ENCODE measurements around the gene SLC1A5.

SLC1A5 gene

DNA sequence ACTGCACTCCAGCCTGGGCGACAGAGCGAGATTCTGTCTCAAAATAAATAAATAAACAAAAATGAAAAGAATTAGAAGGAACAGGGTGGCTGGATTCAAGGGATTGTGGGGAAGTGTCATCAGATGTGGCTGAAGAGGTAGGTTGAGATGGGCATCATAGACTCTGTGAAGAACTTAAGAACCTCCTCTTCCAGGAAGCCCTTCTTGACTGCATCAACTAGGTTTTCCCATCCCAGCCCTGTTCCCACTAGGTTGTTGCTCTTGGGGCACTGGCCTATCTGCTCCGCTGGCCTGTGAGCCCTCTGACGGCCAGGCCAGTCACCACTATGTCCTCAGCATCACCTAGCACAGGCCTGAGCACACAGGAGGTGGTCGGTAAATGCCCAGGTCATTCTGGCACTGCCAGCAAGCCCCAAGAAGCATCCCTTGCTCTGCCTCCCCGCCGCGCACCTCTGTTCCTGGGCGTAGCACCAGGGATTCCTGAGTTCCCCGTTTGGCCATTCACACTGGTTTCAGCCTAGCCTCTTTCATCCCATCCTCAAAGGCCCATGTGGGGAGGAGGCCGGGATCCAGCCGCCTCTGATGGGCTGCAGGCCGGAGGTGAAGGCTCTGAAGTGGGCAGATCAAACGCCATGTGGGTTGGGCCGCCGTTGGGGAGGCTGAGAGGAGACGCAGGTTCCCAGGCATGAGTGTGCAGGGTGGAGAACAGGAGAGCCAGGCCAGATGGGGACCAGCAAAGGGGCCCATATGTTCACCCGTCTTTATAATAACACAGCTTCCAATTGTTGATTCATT is 27.6 kb upstream of the SLC1A5 start:
- no peaks in the 10 kb centered on the region for H3K79me2 ChIP-seq (ENCODE audit: insufficient read depth, low read depth)
- TF ChIP-seq, protein P1, sequence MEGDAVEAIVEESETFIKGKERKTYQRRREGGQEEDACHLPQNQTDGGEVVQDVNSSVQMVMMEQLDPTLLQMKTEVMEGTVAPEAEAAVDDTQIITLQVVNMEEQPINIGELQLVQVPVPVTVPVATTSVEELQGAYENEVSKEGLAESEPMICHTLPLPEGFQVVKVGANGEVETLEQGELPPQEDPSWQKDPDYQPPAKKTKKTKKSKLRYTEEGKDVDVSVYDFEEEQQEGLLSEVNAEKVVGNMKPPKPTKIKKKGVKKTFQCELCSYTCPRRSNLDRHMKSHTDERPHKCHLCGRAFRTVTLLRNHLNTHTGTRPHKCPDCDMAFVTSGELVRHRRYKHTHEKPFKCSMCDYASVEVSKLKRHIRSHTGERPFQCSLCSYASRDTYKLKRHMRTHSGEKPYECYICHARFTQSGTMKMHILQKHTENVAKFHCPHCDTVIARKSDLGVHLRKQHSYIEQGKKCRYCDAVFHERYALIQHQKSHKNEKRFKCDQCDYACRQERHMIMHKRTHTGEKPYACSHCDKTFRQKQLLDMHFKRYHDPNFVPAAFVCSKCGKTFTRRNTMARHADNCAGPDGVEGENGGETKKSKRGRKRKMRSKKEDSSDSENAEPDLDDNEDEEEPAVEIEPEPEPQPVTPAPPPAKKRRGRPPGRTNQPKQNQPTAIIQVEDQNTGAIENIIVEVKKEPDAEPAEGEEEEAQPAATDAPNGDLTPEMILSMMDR (conservative IDR thresholded peaks at IDR 0.05; ENCODE audit: low read depth, low read length) = no peak
- H3K4me1 ChIP-seq (ENCODE audit: low read depth, poor library complexity, severe bottlenecking) = no peaks in the 10 kb centered on the region
- no peak overlapping the region for H2AFZ ChIP-seq (ENCODE audit: low read depth)
- no peaks in the 10 kb centered on the region for H4K20me1 ChIP-seq (ENCODE audit: insufficient read depth)
- H3K27me3 ChIP-seq (ENCODE audit: insufficient read depth, low read depth) = no peaks in the 10 kb centered on the region
- H3K4me3 ChIP-seq (IDR thresholded peaks at IDR 0.05; ENCODE audit: insufficient read depth, low read depth, low read length) = no peak overlapping the region
- H3K27ac ChIP-seq = no peak overlapping the region
- no peaks in the 10 kb centered on the region for H3K36me3 ChIP-seq (ENCODE audit: insufficient read depth)
- no peak overlapping the region for H3K9ac ChIP-seq
- no peak overlapping the region for H3K4me2 ChIP-seq

DNA sequence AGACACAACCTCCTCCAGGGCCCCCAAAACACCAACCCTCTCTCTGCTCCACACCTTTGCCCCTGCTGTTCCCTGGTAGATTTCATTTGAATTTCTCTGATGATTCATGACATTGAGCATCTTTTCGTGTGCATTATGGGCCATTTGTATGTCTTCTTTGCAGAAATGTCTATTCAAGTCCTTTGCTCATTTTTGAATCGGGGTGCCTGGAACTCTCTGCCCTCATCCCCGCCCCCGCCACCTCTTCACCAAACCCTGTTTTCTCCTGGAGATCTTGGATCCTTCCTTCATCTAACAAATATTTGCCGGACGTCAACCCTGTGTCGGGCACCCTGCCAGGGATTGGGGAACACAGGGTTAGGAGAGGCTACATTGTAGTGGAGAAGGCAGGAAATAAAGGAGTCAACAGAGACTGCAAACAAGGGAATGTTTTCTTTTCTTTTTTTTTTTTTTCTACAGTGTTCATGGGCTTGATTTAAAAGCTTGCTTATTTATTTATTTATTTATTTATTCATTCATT is 25.5 kb upstream of the SLC1A5 start:
- H3K4me3 ChIP-seq (IDR thresholded peaks at IDR 0.05; ENCODE audit: insufficient read depth, low read depth, low read length) = no peak overlapping the region
- H3K27ac ChIP-seq = no peak overlapping the region
- no peak overlapping the region for H2AFZ ChIP-seq (ENCODE audit: low read depth)
- H4K20me1 ChIP-seq (ENCODE audit: insufficient read depth) = no peaks in the 10 kb centered on the region
- no peaks in the 10 kb centered on the region for H3K27me3 ChIP-seq (ENCODE audit: insufficient read depth, low read depth)
- no peak overlapping the region for H3K9ac ChIP-seq
- TF ChIP-seq, protein P1 (conservative IDR thresholded peaks at IDR 0.05; ENCODE audit: low read depth, low read length) = no peak
- H3K36me3 ChIP-seq (ENCODE audit: insufficient read depth) = no peaks in the 10 kb centered on the region
- no peaks in the 10 kb centered on the region for H3K79me2 ChIP-seq (ENCODE audit: insufficient read depth, low read depth)
- H3K4me1 ChIP-seq (ENCODE audit: low read depth, poor library complexity, severe bottlenecking) = no peaks in the 10 kb centered on the region
- H3K4me2 ChIP-seq = no peak overlapping the region

GRCh38 chr19:46812977-46813838 is 24.8 kb upstream of the SLC1A5 start:
- H3K4me2 ChIP-seq = no peak overlapping the region
- H3K79me2 ChIP-seq (ENCODE audit: insufficient read depth, low read depth) = no peaks in the 10 kb centered on the region
- H3K27me3 ChIP-seq (ENCODE audit: insufficient read depth, low read depth) = no peaks in the 10 kb centered on the region
- no peak overlapping the region for H3K4me3 ChIP-seq (IDR thresholded peaks at IDR 0.05; ENCODE audit: insufficient read depth, low read depth, low read length)
- no peaks in the 10 kb centered on the region for H4K20me1 ChIP-seq (ENCODE audit: insufficient read depth)
- no peaks in the 10 kb centered on the region for H3K4me1 ChIP-seq (ENCODE audit: low read depth, poor library complexity, severe bottlenecking)
- TF ChIP-seq, protein P1 (conservative IDR thresholded peaks at IDR 0.05; ENCODE audit: low read depth, low read length) = no peak
- H3K9ac ChIP-seq = no peak overlapping the region
- no peaks in the 10 kb centered on the region for H3K36me3 ChIP-seq (ENCODE audit: insufficient read depth)
- H3K27ac ChIP-seq = no peak overlapping the region
- H2AFZ ChIP-seq (ENCODE audit: low read depth) = no peak overlapping the region

GRCh38 chr19:46809534-46810272 is 21.3 kb upstream of the SLC1A5 start:
- H3K36me3 ChIP-seq (ENCODE audit: insufficient read depth) = no peaks in the 10 kb centered on the region
- TF ChIP-seq, protein P1 (conservative IDR thresholded peaks at IDR 0.05; ENCODE audit: low read depth, low read length) = no peak
- H3K4me1 ChIP-seq (ENCODE audit: low read depth, poor library complexity, severe bottlenecking) = no peaks in the 10 kb centered on the region
- H3K9ac ChIP-seq = no peak overlapping the region
- H3K79me2 ChIP-seq (ENCODE audit: insufficient read depth, low read depth) = no peaks in the 10 kb centered on the region
- no peak overlapping the region for H2AFZ ChIP-seq (ENCODE audit: low read depth)
- H3K27ac ChIP-seq = no peak overlapping the region
- no peaks in the 10 kb centered on the region for H4K20me1 ChIP-seq (ENCODE audit: insufficient read depth)
- H3K27me3 ChIP-seq (ENCODE audit: insufficient read depth, low read depth) = no peaks in the 10 kb centered on the region
- no peak overlapping the region for H3K4me3 ChIP-seq (IDR thresholded peaks at IDR 0.05; ENCODE audit: insufficient read depth, low read depth, low read length)
- H3K4me2 ChIP-seq = no peak overlapping the region
